Dedifferentiated amniotic fluid mesenchymal stem cell (primary cell): ENCODE measurements around the gene TAF11L2.
"Not testable (repeated sequence)": the region's sequence is repeated elsewhere in the genome, so short reads cannot be mapped to it uniquely, and the experiment has no call there.

Experiments
- DNase-seq: peaks from one replicate; pipeline ENCODE4 v3.0.0-alpha.2; 2016; ENCODE audit errors: extremely low spot score

TAF11L2 gene

GRCh38 chr5:17526504-17526903 is 28.5 kb downstream of the TAF11L2 start:
- DNase-seq: not testable (repeated sequence)

- not testable (repeated sequence) for DNase-seq
Measured at GRCh38 chr5:17528369-17528768, 30.3 kb downstream of the TAF11L2 start, which contains the start of gene TAF11L6. TAF11L6 (plus strand) TSS chr5:17528669.
